Lower leg skin (tissue), 3 donors: ENCODE data around the gene C10orf67.

Experiments
- CTCF ChIP-seq, 3 donors: fragments of 450-650 bp; IDR thresholded peaks; one replicate each; pipeline ENCODE4 v1.5.1; 2016; ENCODE audit warnings: antibody characterized with exemption in 3 of 3, mild to moderate bottlenecking in 3 of 3, moderate library complexity in 2 of 3
- POLR2A ChIP-seq, 2 donors: fragments of 450-650 bp; IDR thresholded peaks; one replicate each; pipeline ENCODE4 v1.6.1; 2016 to 2017; ENCODE audit warnings: antibody characterized with exemption in 2 of 2, mild to moderate bottlenecking in 1 of 2, moderate library complexity in 1 of 2

DNA sequence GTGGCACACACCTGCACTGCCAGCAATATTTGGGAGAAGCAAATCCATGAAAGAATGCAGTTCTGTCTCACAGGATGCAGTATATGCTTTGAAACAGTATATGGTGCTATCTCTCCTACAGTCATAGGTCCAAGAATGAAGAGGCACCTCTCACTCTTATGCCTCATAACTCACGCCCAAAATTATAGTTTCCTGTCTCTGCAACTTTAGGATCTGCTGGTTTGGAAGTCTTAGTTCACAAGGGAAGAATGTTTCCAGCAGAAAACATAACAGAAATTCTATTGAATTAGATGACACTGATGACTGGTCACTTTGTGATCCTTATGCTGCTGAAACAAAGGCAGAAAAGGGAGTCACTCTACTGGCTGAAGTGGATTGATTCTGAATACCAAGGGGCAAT lies 5.7 kb downstream of the C10orf67 start:
- TF ChIP-seq POLR2A (IDR thresholded peaks at IDR 0.05) = no peak
- no peak for TF ChIP-seq CTCF (IDR thresholded peaks at IDR 0.05)
